Caco-2 (cell line): ENCODE data around the gene API5. TPM values are rescaled to one million over a fixed set of nuclear protein-coding genes. Genes with fewer than 3 reads are reported as not detected.
A peak's percentile ranks its signal among the peaks of the same experiment; 100 is the strongest.

Source experiments
- BruUV-seq: library from RNA; stranded (reverse); fragments of 400-500 nt; replicated peaks from 2 replicates; lab custom pipeline; 2021; lab: Mats Ljungman, UMichigan
- CTCF ChIA-PET: fragments of 300-600 bp; sonication (Branson Sonifier 250); formaldehyde crosslinking; loops from one replicate; lab custom pipeline; 2022; ENCODE audit warnings: antibody characterized with exemption; lab: Charles Lee
- POLR2A ChIA-PET: fragments of 300-600 bp; sonication (Branson Sonifier 250); formaldehyde crosslinking; loops from one replicate; lab custom pipeline; 2022; ENCODE audit warnings: antibody characterized with exemption; lab: Charles Lee
- DNase-seq, 2 experiments: peaks; one replicate each; pipeline versions ENCODE4 v3.0.0 to v3.0.0-alpha.2; 2020 to 2022
- H3K27me3 ChIP-seq: replicated peaks from 2 replicates; pipeline ENCODE4 v1.6.0; 2011; ENCODE audit warnings: low read length; ENCODE audit not compliant: control insufficient read depth, insufficient read depth
- H3K36me3 ChIP-seq: 2 replicates; pipeline ENCODE4 v1.5.1; 2011; ENCODE audit warnings: low read length; ENCODE audit not compliant: control insufficient read depth, insufficient read depth
- H3K4me1 ChIP-seq: fragments of 250-450 bp; sonication (Bioruptor Pico); 2 replicates; pipeline ENCODE4 v1.5.1; 2020; ENCODE audit warnings: mild to moderate bottlenecking
- H3K4me3 ChIP-seq: 2 replicates; pipeline ENCODE4 v1.5.1; 2011; ENCODE audit warnings: low read depth, mild to moderate bottlenecking, control low read depth, low read length
- H3K9me3 ChIP-seq: fragments of 250-450 bp; sonication (Bioruptor Pico); 2 replicates; pipeline ENCODE4 v1.5.1; 2020; ENCODE audit warnings: mild to moderate bottlenecking, moderate library complexity
- H3K27ac Mint-ChIP-seq: one replicate; pipeline ENCODE4 v1.8.0; 2022; ENCODE audit warnings: mixed read lengths; ENCODE audit not compliant: unreplicated experiment
- H3K27me3 Mint-ChIP-seq: one replicate; pipeline ENCODE4 v1.8.0; 2022; ENCODE audit warnings: mixed read lengths; ENCODE audit not compliant: insufficient read depth, unreplicated experiment
- H3K36me3 Mint-ChIP-seq: one replicate; pipeline ENCODE4 v1.8.0; 2022; ENCODE audit warnings: mild to moderate bottlenecking, mixed read lengths; ENCODE audit not compliant: insufficient read depth, unreplicated experiment
- H3K4me1 Mint-ChIP-seq: one replicate; pipeline ENCODE4 v1.8.0; 2022; ENCODE audit warnings: low read depth, mixed read lengths; ENCODE audit not compliant: unreplicated experiment
- H3K4me3 Mint-ChIP-seq: one replicate; pipeline ENCODE4 v1.8.0; 2022; ENCODE audit warnings: mild to moderate bottlenecking, moderate library complexity, mixed read lengths; ENCODE audit not compliant: unreplicated experiment
- H3K9me3 Mint-ChIP-seq: one replicate; pipeline ENCODE4 v1.8.0; 2022; ENCODE audit warnings: mixed read lengths; ENCODE audit not compliant: unreplicated experiment
- intact Hi-C: fragments of 100-400 bp; cut with micrococcal nuclease; formaldehyde crosslinking; loops from one replicate; pipeline ENCODE4 v1.10.0; 2022; ENCODE audit not compliant: unreplicated experiment
- total RNA-seq: library from RNA; stranded (reverse); gene quantifications from 2 replicates; pipeline ENCODE4 v1.2.3, GENCODE V29; 2022
- TF ChIP-seq, protein P1 (sequence below), 2 experiments: fragments of 200-600 bp in 1 of 2; IDR thresholded peaks; 1 replicate in 1 of 2; 2 replicates in 1 of 2; pipeline versions ENCODE4 v1.5.1 to v1.8.0; 2011 to 2022; ENCODE audit warnings: antibody characterized with exemption in 1 of 2, control low read depth in 1 of 2, inconsistent platforms in 1 of 2, low read depth in 1 of 2, low read length in 1 of 2, mild to moderate bottlenecking in 1 of 2, moderate library complexity in 1 of 2; ENCODE audit not compliant: insufficient read depth in 1 of 2, severe bottlenecking in 1 of 2, unreplicated experiment in 1 of 2

Gene API5
- total RNA-seq, 1 experiment from 2014 or later: 140 TPM

DNA sequence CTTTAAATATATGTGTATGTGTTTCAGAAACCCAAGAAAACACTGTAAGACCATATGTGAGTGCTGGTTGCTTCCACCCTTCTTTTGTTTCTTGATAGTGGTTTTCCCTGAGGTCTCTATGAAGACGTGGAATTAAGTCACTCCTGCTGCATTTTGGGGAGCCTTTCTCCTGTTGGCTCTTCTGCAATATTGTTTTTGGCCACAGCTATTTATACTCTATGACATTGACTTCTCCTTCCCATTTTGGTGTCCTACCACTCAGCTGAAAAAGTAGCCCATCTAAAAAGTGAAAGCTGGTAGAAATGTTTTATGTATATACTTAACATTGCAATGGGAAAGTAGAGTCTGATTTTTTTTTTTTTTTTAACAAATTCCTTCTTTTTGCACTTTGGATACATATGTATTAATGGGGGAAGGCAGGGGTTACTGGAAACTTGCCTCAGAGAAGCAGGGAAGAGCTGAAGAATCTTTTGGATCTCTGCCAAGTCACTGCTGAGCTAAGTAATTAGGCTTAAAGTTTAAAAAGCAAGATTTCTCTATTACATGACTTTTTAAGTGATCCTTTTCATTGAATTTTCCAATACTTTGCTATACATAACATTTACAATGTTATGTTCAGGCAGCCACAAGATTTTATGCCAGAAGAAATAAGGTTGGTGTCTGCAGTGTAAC is 48.7 kb downstream of the API5 start:
- TF ChIP-seq, protein P1, sequence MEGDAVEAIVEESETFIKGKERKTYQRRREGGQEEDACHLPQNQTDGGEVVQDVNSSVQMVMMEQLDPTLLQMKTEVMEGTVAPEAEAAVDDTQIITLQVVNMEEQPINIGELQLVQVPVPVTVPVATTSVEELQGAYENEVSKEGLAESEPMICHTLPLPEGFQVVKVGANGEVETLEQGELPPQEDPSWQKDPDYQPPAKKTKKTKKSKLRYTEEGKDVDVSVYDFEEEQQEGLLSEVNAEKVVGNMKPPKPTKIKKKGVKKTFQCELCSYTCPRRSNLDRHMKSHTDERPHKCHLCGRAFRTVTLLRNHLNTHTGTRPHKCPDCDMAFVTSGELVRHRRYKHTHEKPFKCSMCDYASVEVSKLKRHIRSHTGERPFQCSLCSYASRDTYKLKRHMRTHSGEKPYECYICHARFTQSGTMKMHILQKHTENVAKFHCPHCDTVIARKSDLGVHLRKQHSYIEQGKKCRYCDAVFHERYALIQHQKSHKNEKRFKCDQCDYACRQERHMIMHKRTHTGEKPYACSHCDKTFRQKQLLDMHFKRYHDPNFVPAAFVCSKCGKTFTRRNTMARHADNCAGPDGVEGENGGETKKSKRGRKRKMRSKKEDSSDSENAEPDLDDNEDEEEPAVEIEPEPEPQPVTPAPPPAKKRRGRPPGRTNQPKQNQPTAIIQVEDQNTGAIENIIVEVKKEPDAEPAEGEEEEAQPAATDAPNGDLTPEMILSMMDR (IDR thresholded peaks at IDR 0.05; ENCODE audit: insufficient read depth in 1 of 2, low read depth in 1 of 2, low read length in 1 of 2, severe bottlenecking in 1 of 2, unreplicated experiment in 1 of 2): no peak
- intact Hi-C loops: no loop called here
- CTCF ChIA-PET: interaction anchor here (0.7 kb wide), 1 partner anchor 78 kb away, joined by 3 read pairs; no protein-coding TSS in a partner anchor
- Mint-ChIP-seq H3K27me3 (no peaks in the 10 kb centered on the region), H3K4me1 (no peaks in the 10 kb centered on the region), H3K9me3 (no peaks in the 10 kb centered on the region), H3K27ac (no peak overlapping the region), H3K4me3 (peak overlapping the region; percentile 96), H3K36me3 (peaks cover 23% of the 10 kb centered on the region)
- BruUV-seq: no TSS peak
- Histone ChIP-seq H3K27me3 (no peaks in the 10 kb centered on the region), H3K36me3 (no peaks in the 10 kb centered on the region), H3K4me1 (peaks cover 4% of the 10 kb centered on the region; the same call in 1 of the 2 replicates), H3K9me3 (no peaks in the 10 kb centered on the region), H3K4me3 (peak overlapping the region; percentile 93)
- POLR2A ChIA-PET: interaction anchor here (0.7 kb wide), 1 partner anchor 82 kb away, joined by 5 read pairs; no protein-coding TSS in a partner anchor
- DNase-seq: no peak

DNA sequence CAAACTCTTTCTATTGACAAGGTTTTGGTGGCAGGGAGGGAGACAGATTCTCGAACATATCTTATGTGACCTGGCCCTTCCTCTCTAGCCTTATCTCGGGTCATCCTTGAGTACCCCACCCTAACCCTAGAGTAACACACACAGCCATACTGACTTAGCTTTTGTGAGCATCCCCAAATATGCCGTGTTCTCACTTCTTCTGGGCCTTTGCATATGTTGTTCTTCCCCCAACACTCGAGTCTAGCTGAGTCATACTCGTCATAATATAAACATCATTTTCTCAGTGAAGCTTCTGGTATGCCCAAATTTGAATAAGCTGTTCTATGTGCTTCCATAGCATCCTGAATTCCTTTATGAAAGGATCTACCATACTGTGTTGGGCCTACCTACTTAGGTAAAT is 54.9 kb downstream of the API5 start:
- no peak overlapping the region for H3K4me3 ChIP-seq
- no TSS peak for BruUV-seq
- H3K27ac Mint-ChIP-seq: no peak overlapping the region
- TF ChIP-seq, protein P1 (IDR thresholded peaks at IDR 0.05; ENCODE audit: insufficient read depth in 1 of 2, low read depth in 1 of 2, low read length in 1 of 2, severe bottlenecking in 1 of 2, unreplicated experiment in 1 of 2): no peak
- H3K4me1 Mint-ChIP-seq: peaks cover 27% of the 10 kb centered on the region
- CTCF ChIA-PET: interaction anchor here (1.9 kb wide), 1 partner anchor 55 kb away, joined by 5 read pairs; the partner anchor contains the start of gene API5
- no peaks in the 10 kb centered on the region for H3K36me3 ChIP-seq
- H3K9me3 Mint-ChIP-seq: no peaks in the 10 kb centered on the region
- peaks cover 38% of the 10 kb centered on the region for H3K36me3 Mint-ChIP-seq
- H3K4me1 ChIP-seq: peaks cover 16% of the 10 kb centered on the region
- DNase-seq: no peak
- no peaks in the 10 kb centered on the region for H3K27me3 Mint-ChIP-seq
- no peak overlapping the region for H3K4me3 Mint-ChIP-seq
- no peaks in the 10 kb centered on the region for H3K9me3 ChIP-seq
- intact Hi-C loops: no loop called here
- no peaks in the 10 kb centered on the region for H3K27me3 ChIP-seq
- POLR2A ChIA-PET: no interaction called here

DNA sequence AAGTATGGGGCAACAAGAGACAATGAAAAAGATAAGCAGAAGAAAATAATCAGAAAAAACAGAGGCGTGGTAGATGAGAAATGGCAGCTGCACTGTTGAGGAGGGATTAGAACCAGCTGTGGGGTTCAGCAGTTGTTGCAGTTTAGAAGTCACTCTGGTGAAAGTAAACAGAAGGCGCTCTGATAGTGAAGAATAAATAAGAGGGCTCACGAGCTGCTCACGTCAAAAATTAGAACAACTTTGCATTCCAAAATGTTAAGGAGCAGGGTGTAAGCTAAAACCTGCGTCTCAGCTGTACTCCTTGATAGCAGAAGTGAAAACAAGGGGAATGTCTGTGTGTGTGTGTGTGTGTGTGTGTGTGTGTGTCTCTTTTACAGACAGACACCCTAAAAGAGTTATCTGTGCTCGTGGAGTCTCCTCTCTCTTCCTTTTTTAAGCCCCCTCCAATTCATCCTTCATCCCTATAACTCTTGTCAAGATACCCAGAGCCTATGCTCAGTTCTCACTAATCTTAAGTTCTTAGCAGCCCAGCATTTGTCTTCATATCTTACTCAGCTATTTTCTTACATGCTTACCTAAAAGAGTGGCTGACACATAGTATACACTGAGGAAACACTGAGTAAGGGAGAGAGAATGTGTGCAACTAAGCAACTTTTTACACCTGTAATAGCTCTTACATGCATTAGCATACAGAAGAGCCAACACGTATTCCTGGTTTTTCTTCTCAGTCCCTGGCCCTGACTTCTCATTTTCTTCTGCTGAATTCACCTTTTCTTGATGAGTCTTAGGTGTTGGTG is 55.8 kb downstream of the API5 start:
- intact Hi-C loops: no loop called here
- H3K4me3 ChIP-seq: no peak overlapping the region
- H3K9me3 ChIP-seq: no peaks in the 10 kb centered on the region
- POLR2A ChIA-PET: no interaction called here
- CTCF ChIA-PET: interaction anchor here (1.9 kb wide), 1 partner anchor 56 kb away, joined by 5 read pairs; the partner anchor contains the start of gene API5
- Mint-ChIP-seq H3K9me3 (no peaks in the 10 kb centered on the region), H3K27me3 (no peaks in the 10 kb centered on the region), H3K4me1 (peaks cover 27% of the 10 kb centered on the region), H3K36me3 (peaks cover 38% of the 10 kb centered on the region), H3K27ac (no peak overlapping the region), H3K4me3 (no peak overlapping the region)
- no peak for DNase-seq
- H3K4me1 ChIP-seq: peaks cover 16% of the 10 kb centered on the region
- H3K27me3 ChIP-seq: no peaks in the 10 kb centered on the region
- BruUV-seq: no TSS peak
- TF ChIP-seq, protein P1 (IDR thresholded peaks at IDR 0.05; ENCODE audit: insufficient read depth in 1 of 2, low read depth in 1 of 2, low read length in 1 of 2, severe bottlenecking in 1 of 2, unreplicated experiment in 1 of 2): no peak
- no peaks in the 10 kb centered on the region for H3K36me3 ChIP-seq
